Hematopoietic multipotent progenitor cell treated with erythropoietin and hydrocortisone succinate and interleukin-3 and kit ligand, for 6 days (in vitro differentiated cells): ENCODE measurements around the gene EPN3.

ENCODE experiments used
- DNase-seq: peaks from one replicate; pipeline ENCODE4 v3.0.0-alpha.2; 2015

Gene EPN3

DNA sequence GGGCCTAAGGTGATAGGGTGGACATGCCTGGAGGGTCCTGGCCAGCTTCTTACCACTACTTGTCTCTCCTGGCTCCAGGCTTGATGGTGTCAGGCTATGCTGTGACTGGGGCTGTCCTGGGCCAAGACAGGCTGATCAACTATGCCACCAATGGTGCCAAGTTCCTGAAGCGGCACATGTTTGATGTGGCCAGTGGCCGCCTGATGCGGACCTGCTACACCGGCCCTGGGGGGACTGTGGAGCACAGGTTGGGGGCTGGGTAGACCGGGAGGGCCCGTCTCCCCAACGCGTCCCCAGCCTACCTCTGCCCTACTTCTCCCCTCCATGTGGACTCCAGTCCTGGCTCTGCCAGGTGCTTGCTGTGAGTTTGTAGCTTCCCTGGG lies 18.9 kb downstream of the EPN3 start:
- no peak for DNase-seq

DNA sequence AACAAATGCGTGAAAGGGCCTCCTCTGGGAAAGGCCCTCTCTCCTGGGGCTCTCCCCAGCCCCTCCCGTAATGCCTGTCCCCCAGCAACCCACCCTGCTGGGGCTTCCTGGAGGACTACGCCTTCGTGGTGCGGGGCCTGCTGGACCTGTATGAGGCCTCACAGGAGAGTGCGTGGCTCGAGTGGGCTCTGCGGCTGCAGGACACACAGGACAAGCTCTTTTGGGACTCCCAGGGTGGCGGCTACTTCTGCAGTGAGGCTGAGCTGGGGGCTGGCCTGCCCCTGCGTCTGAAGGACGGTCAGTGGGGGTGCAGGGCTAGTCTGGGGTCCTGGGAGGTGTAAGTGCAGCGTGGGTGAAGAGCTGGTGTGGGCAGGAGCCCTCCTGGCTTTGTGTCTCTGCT lies 19.3 kb downstream of the EPN3 start:
- no peak for DNase-seq

DNA sequence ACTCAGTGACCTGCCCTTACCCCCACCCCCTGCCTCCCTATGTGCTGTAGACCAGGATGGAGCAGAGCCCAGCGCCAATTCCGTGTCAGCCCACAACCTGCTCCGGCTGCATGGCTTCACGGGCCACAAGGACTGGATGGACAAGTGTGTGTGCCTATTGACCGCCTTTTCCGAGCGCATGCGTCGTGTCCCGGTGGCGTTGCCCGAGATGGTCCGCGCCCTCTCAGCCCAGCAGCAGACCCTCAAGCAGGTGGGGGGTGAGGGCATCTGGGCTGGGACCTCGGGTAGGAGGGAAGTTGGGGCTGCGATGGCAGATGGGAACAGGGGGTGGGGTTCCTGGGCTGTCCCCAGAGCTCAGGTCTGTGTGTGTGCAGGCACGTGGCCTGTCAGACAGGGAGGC lies 21.7 kb downstream of the EPN3 start:
- no peak for DNase-seq

DNA sequence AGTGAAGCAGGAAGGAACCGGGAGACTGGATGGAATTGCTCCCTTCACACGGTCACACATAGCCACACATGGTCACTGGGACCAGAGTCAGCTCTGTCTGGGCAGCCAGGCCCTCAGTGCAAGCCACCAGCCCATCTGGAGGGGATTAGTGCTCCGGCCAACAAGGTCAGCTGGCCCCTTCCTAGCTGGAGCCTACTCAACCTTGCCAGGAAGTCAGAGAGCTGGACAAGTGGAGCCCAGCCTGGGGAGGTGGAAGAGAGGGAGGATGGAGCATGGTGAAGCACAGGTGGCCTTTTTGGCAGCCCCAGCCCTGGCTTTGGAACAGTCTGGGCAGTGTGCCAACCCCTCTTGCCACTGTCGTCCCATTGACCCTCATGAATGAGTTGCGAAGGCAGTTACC lies 24.3 kb downstream of the EPN3 start:
- DNase-seq, result no peak

DNA sequence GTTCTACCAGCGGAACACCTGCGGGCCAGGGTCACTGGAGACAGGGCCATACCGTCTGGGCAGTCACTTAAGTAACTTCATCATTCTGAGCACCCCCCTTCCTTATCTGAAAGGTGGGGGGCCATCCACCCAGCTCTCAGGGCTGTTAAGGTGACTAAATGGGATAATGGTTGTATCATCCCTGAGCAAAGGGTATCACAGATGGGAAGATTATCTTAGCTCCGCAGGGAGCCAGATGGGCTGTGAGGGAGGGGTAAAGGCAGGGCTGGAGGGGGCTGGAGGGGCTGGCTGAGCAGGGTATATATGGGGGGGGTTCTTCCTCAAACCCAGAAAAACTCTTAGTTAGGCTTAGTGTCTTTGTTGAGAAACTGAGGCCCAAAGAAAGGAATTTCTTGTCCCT lies 25.1 kb downstream of the EPN3 start:
- no peak for DNase-seq

DNA sequence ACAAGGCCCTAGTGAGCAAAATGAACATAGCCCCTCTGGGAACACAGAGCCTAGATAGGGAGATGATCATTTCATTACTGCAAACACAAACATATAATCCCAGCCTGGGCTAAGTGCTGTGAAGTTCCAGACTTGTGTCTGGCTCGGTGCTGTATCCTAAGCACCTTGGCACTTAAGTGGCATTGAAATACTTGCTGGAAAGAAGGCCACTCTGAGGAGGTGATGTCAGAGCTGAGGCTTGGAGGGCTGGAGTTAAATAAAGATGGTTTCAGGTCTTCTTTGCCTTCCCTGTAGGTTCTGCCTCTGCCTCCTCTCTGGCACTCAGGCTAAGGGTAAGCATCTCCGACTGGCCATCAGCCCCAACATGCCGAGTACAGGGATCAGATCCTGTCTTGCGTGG lies 25.6 kb downstream of the EPN3 start:
- no peak for DNase-seq

DNA sequence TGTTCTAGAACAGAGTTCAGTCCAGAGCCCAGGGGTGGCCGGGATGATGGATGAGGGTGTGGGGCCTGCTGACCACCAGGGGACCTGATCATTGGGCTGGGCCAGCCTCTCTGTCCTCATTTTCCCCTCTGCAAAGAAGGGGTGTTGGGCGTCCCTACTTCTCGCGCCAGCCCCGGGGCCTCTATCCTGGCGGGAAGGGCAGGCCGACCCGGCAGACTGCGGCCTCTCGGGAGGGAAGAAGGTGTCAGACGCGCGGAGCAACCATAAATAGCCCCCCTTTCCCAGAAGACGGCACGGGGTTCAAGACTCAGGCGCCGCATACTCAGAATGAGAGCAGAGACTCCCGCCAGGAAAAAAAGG lies 26.0 kb downstream of the EPN3 start:
- DNase-seq, result no peak

DNA sequence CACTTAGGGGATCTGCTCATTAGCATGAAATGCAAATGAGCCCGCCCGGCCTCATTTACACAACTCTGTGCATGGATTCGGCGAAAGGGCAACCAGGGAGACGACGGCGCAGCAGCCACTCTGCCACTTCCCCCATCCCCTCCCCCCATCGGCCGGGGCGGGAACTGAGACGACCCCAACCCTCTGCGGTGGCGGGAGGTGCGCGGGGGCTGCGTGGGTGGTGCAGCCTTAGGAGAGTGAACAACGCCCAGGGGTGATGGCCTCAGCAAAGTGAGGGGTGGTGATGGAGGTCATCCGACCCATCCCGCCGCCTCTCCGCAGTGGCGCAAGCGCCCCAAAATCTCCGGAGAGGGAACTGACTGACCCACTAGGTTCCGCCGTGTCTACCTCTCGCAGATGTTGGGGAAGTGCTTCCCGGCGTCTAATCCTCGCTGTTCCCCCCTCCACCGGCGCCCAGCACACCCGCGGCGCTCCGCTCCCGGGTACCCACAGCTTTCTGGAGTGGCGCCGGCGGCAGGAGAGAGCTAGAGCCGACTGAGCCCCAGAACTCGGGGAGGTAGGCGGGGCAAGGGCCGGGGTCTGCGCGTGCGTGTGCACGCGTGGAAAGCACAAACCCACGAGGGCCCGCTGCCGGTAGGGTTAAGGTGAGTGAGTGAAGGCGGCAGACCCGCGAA lies 26.5 kb downstream of the EPN3 start:
- peak; percentile 39 for DNase-seq

DNA sequence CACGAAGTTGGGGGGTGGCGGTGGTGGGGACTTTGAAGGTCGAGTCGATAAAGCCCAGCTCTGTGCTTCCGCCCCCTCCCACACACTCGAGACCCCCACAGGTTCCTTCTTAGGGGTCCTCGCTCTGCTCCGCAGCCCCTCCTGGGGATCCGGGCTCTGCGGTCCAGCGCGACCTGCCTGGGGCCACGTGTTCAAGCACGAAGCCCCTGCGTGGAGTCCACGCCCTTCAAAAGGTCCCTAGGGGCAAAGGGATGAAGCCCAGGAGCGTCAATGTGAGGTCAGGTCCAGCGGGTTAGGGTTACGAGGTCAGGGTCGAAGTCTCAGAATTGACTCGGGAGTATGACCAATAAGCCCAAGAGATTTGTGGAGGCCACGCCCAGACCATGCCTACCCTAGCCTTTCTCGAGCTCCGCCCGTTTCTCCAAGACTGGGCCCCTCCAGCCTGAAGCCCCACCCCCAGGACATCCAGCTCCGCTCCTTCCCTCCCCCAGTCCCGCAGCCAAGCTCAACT lies 27.2 kb downstream of the EPN3 start:
- DNase-seq, result peak; percentile 72

DNA sequence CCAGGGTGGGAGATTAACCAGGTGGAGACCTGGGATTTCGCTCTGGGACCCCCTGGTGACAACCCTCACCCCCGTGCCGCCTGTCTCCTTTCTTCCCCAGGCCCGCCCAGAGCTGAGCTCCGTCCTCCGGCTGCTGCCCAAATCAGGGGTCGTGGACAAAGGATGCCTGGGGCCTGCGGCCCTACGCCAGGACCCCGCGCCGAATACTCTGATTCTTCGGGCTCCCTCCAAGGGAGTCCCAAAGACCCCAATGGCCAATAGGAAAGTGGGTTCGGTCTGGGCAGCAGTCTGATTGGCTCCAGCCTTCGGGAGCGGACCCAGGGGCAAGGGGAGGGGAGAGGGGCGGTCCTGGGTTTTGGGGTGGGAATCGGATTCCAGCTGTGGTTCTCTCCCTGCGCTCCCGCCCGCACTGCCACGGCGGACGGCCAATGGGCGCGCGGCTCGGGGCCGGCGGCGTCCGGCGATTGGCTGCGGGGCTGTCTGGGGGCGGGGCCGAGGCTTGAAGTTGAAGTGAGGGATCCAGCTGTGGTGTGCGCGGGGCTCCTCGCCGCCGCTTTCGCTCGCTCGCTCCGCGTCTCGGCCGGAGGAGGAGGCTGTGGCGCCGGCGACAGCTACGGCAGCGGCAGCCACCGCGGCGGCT lies 27.8 kb downstream of the EPN3 start, which contains the start of gene CACNA1G:
Gene CACNA1G, plus strand, starts transcription at position 531 of the 640 bp plus-strand sequence. CDS start 745 bp downstream, outside the sequence.
- peak; percentile 92 for DNase-seq

DNA sequence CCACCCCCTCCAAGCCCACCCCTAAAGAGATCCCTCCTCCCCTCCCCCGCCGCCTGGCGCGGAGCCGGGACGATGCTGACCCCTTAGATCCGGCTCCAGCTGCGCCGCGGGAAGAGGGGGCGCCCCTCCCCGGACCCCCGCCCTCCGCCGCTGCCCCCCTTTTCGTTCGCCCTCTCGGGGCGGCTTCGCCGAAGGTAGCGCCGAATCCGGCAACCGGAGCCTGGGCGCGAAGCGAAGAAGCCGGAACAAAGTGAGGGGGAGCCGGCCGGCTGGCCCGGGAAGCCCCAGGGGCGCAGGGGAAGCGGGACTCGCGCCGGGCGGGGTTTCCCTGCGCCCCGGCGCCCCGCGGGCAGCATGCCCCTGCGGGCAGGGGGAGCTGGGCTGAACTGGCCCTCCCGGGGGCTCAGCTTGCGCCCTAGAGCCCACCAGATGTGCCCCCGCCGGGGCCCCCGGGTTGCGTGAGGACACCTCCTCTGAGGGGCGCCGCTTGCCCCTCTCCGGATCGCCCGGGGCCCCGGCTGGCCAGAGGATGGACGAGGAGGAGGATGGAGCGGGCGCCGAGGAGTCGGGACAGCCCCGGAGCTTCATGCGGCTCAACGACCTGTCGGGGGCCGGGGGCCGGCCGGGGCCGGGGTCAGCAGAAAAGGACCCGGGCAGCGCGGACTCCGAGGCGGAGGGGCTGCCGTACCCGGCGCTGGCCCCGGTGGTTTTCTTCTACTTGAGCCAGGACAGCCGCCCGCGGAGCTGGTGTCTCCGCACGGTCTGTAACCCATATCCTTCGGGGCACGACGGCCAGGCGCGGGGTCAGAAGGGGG lies 28.6 kb downstream of the EPN3 start:
- no peak for DNase-seq

DNA sequence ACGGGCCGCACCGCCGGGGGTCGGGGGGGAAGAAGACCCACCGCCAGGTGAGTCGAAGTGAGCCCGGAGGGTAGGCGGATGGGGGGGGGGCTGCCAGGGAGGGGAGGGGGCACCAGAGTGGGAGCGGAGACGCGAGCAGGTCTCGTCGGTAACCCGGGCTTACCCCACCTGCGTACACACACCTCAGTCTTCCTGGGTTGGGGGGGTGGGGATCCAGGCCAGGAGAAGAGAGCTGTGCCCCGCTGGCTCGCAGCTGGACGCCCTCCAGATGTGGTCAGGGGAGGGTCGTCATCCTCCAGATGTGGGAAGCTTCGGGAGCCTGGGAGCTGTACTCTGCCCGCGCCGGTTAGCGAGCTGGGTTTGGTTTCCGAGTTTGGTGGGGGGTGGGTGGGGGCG lies 29.2 kb downstream of the EPN3 start:
- DNase-seq, result no peak

DNA sequence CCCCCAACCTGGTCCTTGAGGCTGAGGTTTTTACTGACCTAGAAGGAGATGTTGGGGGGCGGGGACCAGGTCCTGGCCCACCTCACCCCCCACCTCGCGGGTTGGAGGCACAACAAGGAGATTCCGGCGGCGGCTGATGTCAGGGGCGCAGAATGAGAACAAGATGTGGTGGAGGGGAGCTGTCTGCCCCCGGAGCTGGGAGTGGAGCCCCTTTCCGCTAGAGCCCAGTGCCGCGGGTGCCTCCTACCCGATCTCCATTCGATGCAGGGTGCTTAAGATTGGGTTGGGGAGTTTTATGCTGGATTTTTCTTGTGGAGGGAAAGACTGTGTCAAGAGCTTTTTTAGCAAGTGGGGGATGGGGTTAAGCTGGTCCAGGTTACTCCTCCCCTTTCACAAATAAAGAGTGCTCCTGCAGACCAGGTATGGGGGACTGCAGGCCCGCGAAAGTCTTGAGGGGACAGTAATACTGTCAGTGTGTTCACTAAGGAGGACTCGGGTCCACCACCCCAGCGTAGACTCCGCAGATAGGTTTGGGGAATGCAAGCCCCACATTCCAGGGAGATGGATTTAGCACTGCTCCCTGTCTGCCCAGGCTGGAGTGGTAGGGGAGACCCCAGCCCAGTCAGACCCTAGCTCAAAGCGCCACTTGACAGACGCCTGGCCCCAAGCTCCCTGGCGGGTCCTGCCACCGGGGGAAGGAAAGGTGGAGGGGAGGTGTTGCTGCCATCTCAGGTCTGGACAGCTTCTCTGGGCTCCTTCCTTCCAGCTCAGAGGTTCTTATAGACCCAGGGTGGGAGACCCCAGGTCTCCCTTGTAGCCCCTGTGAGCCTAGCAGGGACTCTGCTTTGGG lies 29.9 kb downstream of the EPN3 start:
- peak; percentile 23 for DNase-seq

DNA sequence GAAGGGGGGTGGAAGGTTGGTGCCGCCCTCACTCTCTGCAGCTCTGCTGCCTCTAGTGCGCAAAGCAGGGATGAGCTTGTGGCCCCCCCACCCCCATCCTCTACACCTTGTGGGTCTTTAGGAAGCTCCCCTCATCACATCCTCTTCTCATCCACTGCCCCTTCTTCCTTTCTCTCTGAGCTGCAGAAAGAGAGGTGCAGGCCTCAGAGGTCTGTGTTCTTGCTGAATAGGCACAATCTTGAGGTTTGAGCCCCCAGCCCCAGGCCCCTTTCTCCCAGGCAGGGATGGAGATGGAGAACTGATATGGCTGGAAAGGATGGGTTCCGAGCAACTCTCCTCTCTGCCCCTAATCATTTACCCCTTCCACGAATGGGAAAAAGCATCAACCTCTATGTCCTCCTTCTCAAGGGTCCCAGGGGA lies 30.6 kb downstream of the EPN3 start:
- DNase-seq, result no peak

DNA sequence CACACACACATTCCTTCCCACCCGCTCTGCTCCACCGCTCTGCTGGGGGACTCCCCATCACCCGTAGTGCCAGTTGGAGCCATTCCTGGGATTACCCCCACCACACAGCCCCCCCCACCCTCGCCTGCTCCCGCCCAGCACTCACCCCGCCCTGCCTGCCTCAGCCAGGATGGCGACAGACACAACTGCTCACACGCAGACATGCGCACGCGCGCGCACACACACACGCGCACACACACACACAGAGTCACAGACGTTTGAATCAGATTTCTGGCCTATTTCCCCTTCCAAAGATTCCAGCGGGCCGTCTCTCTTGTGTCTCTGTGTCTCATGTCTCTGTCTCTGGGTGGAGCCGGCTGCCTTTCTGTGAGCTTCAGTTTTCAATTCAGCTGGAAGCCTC lies 32.4 kb downstream of the EPN3 start:
- DNase-seq, result peak; percentile 26

DNA sequence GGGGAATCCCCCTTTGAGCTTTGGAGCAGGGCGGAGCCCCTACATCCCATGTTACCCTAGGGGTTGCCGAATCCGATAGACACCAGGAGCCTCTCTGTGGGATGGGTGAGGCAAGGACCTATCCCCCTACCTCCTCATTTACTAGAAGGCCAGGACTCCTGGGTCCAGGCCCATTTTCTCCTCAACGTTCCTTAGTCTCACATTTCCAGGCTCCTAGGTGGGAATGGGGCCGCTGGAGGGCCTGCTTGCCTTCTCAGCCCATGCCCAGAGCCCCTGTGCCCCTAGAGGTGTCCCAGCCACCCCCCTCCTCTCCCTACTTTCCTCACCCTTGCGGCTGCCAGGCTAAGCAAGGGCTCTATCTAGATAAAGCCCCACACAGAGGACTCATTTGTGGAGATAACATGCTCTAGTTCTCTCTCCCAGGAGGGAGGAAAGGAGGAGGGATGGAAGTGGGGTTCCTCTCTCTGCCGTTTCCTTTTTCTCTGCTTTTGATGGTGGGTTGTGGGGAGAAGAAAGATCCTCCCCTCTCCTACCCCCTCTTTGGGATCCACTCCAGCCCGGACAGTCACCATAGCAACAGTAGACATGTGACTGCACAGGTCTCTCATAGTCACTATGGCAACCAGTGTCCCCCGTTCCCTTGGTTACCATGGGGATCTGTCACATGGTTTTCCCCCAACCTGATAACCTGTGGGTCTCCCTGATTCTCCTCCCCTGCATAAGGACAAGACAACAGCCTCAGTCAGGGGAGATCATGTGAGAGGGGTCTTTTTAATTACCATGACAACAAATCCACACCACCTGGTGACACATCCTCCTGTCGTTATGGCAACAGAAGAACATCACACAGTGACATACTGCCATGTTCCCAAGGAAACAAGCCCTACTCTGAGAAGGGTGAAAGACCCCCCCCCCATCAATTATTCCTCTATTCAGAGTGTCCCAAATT lies 33.1 kb downstream of the EPN3 start:
- peak; percentile 34 for DNase-seq

DNA sequence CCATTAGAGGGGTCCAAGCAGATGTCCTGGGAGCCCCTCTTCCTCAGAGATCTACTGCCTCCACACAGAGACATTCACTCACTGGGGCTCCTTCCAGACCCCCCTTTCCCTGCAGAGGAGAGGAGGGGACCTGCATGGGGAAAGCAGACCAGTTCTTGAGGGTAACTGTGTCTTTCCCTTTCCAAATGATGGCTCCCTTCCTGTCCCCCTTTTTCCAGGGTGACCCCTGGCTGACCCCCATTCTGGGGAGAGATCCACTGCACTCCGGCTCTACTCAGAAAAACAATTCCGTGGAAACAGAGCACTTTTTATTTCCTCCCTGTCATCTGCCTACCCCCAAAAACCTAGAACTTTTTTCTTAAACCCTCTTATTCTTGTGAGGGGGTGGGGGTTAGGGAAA lies 34.4 kb downstream of the EPN3 start:
- DNase-seq, result no peak

DNA sequence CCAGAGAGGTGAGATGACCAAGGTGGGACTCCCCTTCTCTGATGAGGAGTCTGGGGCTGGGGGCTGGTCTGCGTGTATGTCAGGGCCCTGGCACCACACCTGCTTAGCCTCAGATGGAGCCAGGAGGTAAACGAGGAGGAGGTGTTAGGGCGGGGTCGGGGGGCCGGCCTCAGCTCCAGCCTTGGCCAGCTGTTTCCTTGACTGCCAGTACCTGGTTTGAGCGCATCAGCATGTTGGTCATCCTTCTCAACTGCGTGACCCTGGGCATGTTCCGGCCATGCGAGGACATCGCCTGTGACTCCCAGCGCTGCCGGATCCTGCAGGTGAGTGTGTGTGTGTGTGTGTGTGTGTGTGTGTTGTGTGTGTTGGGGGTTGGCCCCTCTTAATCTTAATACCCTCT lies 36.1 kb downstream of the EPN3 start:
- no peak for DNase-seq

DNA sequence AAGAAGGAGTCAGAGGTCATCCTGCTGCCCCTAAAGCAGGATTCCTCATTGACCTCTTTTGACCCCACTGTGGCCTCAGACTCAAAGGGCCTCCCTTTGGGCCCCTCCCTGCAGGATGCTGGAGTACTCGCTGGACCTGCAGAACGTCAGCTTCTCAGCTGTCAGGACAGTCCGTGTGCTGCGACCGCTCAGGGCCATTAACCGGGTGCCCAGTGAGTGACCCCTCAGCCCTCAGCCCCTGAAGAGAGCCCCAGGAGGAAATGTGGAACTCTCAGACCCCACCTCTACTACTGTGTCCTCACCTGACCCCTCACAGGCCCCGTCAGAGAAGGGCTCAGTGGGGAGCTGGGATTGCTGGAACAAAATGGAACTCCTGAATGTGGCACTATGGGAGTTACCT lies 37.1 kb downstream of the EPN3 start:
- DNase-seq, result no peak

DNA sequence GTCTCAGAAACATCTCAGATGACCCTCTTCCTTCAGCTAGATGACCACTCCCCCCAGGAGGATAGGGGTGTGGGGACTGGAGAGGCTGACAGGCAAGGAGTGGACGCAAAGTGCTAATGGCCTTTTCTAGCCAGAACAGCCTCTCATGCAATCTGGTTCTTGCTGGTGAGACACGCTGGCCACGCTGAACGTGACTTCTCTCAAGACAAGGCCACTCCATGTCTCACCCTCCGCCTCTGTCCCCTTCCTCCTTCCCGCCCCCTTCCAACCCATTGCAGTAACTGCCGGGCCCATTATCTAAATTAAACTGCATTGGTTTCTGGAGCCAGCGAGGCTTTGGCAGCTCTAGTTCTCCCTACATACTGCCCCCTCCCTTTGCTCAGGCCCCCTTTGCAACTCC lies 37.5 kb downstream of the EPN3 start:
- DNase-seq, result no peak

DNA sequence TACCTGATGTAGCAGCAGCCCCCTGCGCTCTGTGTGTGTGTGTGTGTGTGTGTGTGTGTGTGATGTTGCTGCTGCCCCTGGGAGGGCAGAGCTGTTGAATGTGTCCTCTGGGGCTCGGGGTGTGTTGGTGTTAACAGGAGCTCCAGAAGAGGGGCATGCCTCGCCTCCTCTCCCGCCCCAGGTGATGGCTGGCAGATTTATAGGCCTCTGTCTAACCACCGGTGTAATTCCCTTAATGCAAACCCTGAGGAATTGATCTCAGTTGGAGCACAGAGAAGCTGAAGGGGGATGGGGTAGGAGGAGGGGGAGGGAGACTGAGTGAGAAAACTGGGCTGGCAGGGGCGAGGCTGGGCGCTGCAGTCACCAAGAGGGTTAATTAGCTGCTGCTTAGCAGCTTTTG lies 38.0 kb downstream of the EPN3 start:
- DNase-seq, result no peak

DNA sequence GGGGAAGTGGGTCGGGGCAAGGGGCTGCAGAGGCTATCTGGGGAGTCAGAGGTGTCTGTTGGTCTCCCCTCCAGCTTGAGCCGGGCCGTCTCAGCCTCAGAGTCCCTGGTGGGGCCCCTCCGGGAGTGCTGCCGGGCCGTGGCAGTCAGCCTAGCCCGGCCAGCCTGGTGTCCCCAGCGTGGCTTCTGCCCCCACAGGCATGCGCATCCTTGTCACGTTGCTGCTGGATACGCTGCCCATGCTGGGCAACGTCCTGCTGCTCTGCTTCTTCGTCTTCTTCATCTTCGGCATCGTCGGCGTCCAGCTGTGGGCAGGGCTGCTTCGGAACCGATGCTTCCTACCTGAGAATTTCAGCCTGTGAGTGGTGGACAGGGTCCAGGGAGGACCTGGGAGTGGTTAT lies 39.1 kb downstream of the EPN3 start:
- DNase-seq, result no peak
